ENCODE results near the gene HES2.
"Not testable (repeated sequence)": the region's sequence is repeated elsewhere in the genome, so short reads cannot be mapped to it uniquely, and the experiment has no call there.

HES2 gene

GRCh38 chr1:6448749-6449631 lies 29.3 kb upstream of the HES2 start:
- H3K9ac ChIP-seq = peak overlapping the region; percentile 46
- H2AFZ ChIP-seq = no peak overlapping the region
- H3K27ac ChIP-seq = peak overlapping the region; percentile 95
- H3K27me3 ChIP-seq (ENCODE audit: control insufficient read depth, insufficient read depth, low read length) = no peaks in the 10 kb centered on the region
- no peaks in the 10 kb centered on the region for H3K9me3 ChIP-seq (ENCODE audit: control insufficient read depth, low read length)
- no peaks in the 10 kb centered on the region for H3K36me3 ChIP-seq (ENCODE audit: control insufficient read depth, insufficient read depth, low read length)
- no peaks in the 10 kb centered on the region for H3K79me2 ChIP-seq
- peak overlapping the region; percentile 63 for H3K4me3 ChIP-seq (ENCODE audit: low read depth, low read length)
- TF ChIP-seq CTCF (IDR thresholded peaks at IDR 0.05) = no peak
- H3K4me2 ChIP-seq (ENCODE audit: low read length) = peak overlapping the region; percentile 75
- peaks cover 8% of the 10 kb centered on the region for H3K4me1 ChIP-seq

- peak overlapping the region; percentile 46 for H3K9ac ChIP-seq
- H3K79me2 ChIP-seq = no peaks in the 10 kb centered on the region
- peak overlapping the region; percentile 63 for H3K4me3 ChIP-seq (ENCODE audit: low read depth, low read length)
- H3K4me1 ChIP-seq = peaks cover 8% of the 10 kb centered on the region
- H2AFZ ChIP-seq = peak overlapping the region; percentile 42
- H3K9me3 ChIP-seq (ENCODE audit: control insufficient read depth, low read length) = no peaks in the 10 kb centered on the region
- peak; percentile 33 for TF ChIP-seq CTCF (IDR thresholded peaks at IDR 0.05)
- peak overlapping the region; percentile 75 for H3K4me2 ChIP-seq (ENCODE audit: low read length)
- H3K27me3 ChIP-seq (ENCODE audit: control insufficient read depth, insufficient read depth, low read length) = no peaks in the 10 kb centered on the region
- no peaks in the 10 kb centered on the region for H3K36me3 ChIP-seq (ENCODE audit: control insufficient read depth, insufficient read depth, low read length)
- peak overlapping the region; percentile 92 for H3K27ac ChIP-seq
Observed at GRCh38 chr1:6447818-6448748, 28.4 kb upstream of the HES2 start.

GRCh38 chr1:6447016-6447817 lies 27.5 kb upstream of the HES2 start:
- Histone ChIP-seq H3K9ac (no peak overlapping the region), H3K27ac (peak overlapping the region; percentile 92), H3K79me2 (no peaks in the 10 kb centered on the region), H3K36me3 (ENCODE audit: control insufficient read depth, insufficient read depth, low read length) (no peaks in the 10 kb centered on the region), H3K27me3 (ENCODE audit: control insufficient read depth, insufficient read depth, low read length) (no peaks in the 10 kb centered on the region), H3K4me1 (peaks cover 8% of the 10 kb centered on the region), H3K9me3 (ENCODE audit: control insufficient read depth, low read length) (no peaks in the 10 kb centered on the region), H3K4me2 (ENCODE audit: low read length) (peak overlapping the region; percentile 75), H3K4me3 (ENCODE audit: low read depth, low read length) (peak overlapping the region; percentile 63), H2AFZ (peak overlapping the region; percentile 42)
- no peak for TF ChIP-seq CTCF (IDR thresholded peaks at IDR 0.05)

GRCh38 chr1:6446665-6447015 lies 26.9 kb upstream of the HES2 start:
- Histone ChIP-seq H2AFZ (no peak overlapping the region), H3K4me3 (ENCODE audit: low read depth, low read length) (peak overlapping the region; percentile 63), H3K4me1 (peaks cover 6% of the 10 kb centered on the region), H3K9me3 (ENCODE audit: control insufficient read depth, low read length) (no peaks in the 10 kb centered on the region), H3K79me2 (no peaks in the 10 kb centered on the region), H3K36me3 (ENCODE audit: control insufficient read depth, insufficient read depth, low read length) (no peaks in the 10 kb centered on the region), H3K9ac (no peak overlapping the region), H3K4me2 (ENCODE audit: low read length) (peak overlapping the region; percentile 75), H3K27ac (peak overlapping the region; percentile 92), H3K27me3 (ENCODE audit: control insufficient read depth, insufficient read depth, low read length) (no peaks in the 10 kb centered on the region)
- no peak for TF ChIP-seq CTCF (IDR thresholded peaks at IDR 0.05)

- H3K4me2 ChIP-seq (ENCODE audit: low read length); H3K9me3 ChIP-seq (ENCODE audit: control insufficient read depth, low read length); H3K36me3 ChIP-seq (ENCODE audit: control insufficient read depth, insufficient read depth, low read length); H3K9ac ChIP-seq; H3K4me3 ChIP-seq (ENCODE audit: low read depth, low read length); H3K4me1 ChIP-seq; H2AFZ ChIP-seq; H3K27me3 ChIP-seq (ENCODE audit: control insufficient read depth, insufficient read depth, low read length); H3K79me2 ChIP-seq: not testable (repeated sequence)
- peak overlapping the region; percentile 92 for H3K27ac ChIP-seq
Observed at GRCh38 chr1:6445929-6446328, 26.2 kb upstream of the HES2 start.
